ENCODE measurements around the gene SPSB1.

Gene SPSB1

GRCh38 chr1:9271283-9271682 is 21.4 kb upstream of the SPSB1 start:
- peaks cover 0 to 10% of the 10 kb centered on the region in 2 donors for H3K36me3 ChIP-seq (ENCODE audit: control insufficient read depth in 1 of 2, insufficient read depth in 2 of 2, low read length in 2 of 2)
- H3K4me3 ChIP-seq (ENCODE audit: low read depth in 1 of 2, low read length in 2 of 2), result no peak overlapping the region
- no peaks in the 10 kb centered on the region for H3K27me3 ChIP-seq (ENCODE audit: low read depth, low read length)
- no peaks in the 10 kb centered on the region for H3K9me3 ChIP-seq (ENCODE audit: control insufficient read depth in 1 of 2, low read length in 2 of 2)
- H3K4me1 ChIP-seq (ENCODE audit: control insufficient read depth in 1 of 2, insufficient read depth in 2 of 2, low read length in 2 of 2), result peaks cover 0 to 24% of the 10 kb centered on the region in 2 donors
- H3K27ac ChIP-seq (ENCODE audit: low read length), result no peak overlapping the region

DNA sequence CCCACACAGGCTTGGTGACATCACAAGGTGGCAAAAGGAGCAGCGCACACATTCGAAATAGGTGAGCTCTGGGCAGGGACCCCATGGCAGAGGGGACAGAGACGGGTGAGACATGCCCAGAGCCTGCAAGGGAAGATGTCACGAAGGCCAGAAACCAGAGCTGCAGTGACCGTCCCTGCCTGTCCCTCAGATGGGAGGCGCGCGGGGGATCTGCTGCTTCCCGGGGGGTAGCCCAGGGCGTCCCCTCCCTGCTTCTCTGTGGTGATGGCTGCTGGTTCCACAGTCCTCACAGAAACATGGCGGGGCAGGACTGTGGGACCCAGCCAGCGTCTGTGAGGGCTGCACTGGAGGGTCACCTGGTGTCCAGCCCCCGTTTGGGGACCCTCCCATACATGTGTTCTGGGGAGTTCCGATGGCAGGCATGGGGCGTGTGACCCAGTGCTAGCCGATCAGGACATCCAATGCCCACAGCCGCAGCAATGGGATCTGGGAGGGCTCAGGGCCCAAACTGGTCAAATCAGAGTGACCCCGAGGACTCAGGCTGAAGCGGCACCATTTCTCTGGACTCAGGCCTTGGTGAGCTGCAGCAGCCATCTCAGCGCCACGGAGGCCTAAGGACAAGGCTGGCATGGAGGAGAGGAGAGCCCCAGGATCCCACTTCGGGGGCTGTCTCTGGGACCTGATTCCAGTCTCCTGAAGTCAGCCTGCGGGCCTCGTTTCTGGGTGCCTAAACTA is 20.7 kb upstream of the SPSB1 start:
- no peak overlapping the region for H3K4me3 ChIP-seq (ENCODE audit: low read depth in 1 of 2, low read length in 2 of 2)
- H3K4me1 ChIP-seq (ENCODE audit: control insufficient read depth in 1 of 2, insufficient read depth in 2 of 2, low read length in 2 of 2), result peaks cover 0 to 24% of the 10 kb centered on the region in 2 donors
- H3K27me3 ChIP-seq (ENCODE audit: low read depth, low read length), result no peaks in the 10 kb centered on the region
- H3K9me3 ChIP-seq (ENCODE audit: control insufficient read depth in 1 of 2, low read length in 2 of 2), result no peaks in the 10 kb centered on the region
- H3K36me3 ChIP-seq (ENCODE audit: control insufficient read depth in 1 of 2, insufficient read depth in 2 of 2, low read length in 2 of 2), result peaks cover 0 to 8% of the 10 kb centered on the region in 2 donors
- H3K27ac ChIP-seq (ENCODE audit: low read length), result no peak overlapping the region

DNA sequence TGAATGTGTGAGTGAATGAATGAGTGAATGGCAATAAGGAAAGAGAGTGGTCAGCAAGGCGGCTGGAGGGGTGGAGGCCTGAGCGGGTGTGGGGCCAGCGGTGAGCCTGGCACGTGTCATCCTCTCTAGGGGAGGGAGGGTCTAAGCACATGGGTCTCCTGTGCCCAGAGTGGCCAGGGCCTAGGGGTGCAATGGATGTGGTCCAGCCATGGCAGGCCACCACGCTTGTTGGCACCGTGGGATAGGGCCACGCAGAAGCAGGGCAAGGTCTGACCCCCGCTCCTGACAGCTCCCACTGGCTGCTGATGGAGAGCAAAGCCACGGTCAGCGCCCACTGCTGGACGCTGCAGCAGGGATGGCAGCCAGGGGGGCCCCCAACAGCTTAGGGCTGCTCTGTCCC is 19.5 kb upstream of the SPSB1 start:
- no peaks in the 10 kb centered on the region for H3K9me3 ChIP-seq (ENCODE audit: control insufficient read depth in 1 of 2, low read length in 2 of 2)
- H3K36me3 ChIP-seq (ENCODE audit: control insufficient read depth in 1 of 2, insufficient read depth in 2 of 2, low read length in 2 of 2), result peaks cover 0 to 8% of the 10 kb centered on the region in 2 donors
- no peak overlapping the region for H3K27ac ChIP-seq (ENCODE audit: low read length)
- H3K4me1 ChIP-seq (ENCODE audit: control insufficient read depth in 1 of 2, insufficient read depth in 2 of 2, low read length in 2 of 2), result peaks cover 0 to 18% of the 10 kb centered on the region in 2 donors
- H3K27me3 ChIP-seq (ENCODE audit: low read depth, low read length), result no peaks in the 10 kb centered on the region
- H3K4me3 ChIP-seq (ENCODE audit: low read depth in 1 of 2, low read length in 2 of 2), result no peak overlapping the region

DNA sequence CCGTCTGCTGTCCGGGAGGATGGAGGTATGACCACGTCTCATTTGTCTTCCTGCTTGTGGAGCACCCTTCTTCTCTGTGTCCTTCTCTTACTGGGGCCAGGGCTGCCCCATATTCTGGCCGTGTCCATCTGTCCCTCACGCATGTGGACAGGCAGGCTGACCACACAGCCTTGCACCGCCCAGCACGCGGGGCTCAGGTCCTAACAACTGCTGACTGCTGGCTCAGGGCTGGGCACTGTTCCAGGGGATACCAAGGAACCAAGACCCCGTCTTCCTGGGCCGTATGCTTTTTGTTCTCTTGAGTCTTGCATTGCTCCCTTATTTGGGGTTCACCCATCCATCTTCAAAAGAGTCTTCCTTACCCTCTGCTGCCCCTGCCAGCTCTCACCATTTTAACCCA is 17.5 kb upstream of the SPSB1 start:
- no peak overlapping the region for H3K27ac ChIP-seq (ENCODE audit: low read length)

DNA sequence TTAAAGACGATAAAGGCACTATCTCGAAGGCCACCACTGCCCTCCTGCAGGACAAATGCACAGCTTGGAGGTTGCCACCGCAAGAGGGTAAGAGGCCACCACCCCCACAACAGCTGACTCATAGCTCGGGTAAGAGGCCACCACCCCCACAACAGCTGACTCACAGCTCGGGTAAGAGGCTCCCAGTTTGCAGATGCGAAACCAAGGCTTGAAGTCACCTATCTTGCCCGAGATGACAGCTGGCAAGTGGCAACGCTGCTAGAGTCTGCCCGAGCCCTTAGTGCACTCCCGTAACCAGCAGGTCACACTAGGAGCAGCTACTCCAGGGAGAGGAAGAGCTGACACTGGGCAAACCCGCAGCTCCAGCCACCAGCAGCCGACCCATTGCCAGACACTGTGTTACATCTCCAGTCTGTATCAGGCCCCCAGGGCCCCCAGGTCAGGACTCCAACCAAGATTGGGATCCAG is 17.1 kb upstream of the SPSB1 start:
- no peaks in the 10 kb centered on the region for H3K9me3 ChIP-seq (ENCODE audit: control insufficient read depth in 1 of 2, low read length in 2 of 2)
- H3K4me1 ChIP-seq (ENCODE audit: control insufficient read depth in 1 of 2, insufficient read depth in 2 of 2, low read length in 2 of 2), result peaks cover 11 to 18% of the 10 kb centered on the region in 2 donors
- no peaks in the 10 kb centered on the region for H3K27me3 ChIP-seq (ENCODE audit: low read depth, low read length)
- H3K27ac ChIP-seq (ENCODE audit: low read length), result no peak overlapping the region
- H3K4me3 ChIP-seq (ENCODE audit: low read depth in 1 of 2, low read length in 2 of 2), result no peak overlapping the region
- no peaks in the 10 kb centered on the region for H3K36me3 ChIP-seq (ENCODE audit: control insufficient read depth in 1 of 2, insufficient read depth in 2 of 2, low read length in 2 of 2)

More for the DNA sequence above, 17.5 kb upstream of the SPSB1 start:
- H3K36me3 ChIP-seq (ENCODE audit: control insufficient read depth in 1 of 2, insufficient read depth in 2 of 2, low read length in 2 of 2), result no peaks in the 10 kb centered on the region
- H3K4me1 ChIP-seq (ENCODE audit: control insufficient read depth in 1 of 2, insufficient read depth in 2 of 2, low read length in 2 of 2), result peaks cover 9 to 20% of the 10 kb centered on the region in 2 donors
- H3K27me3 ChIP-seq (ENCODE audit: low read depth, low read length), result no peaks in the 10 kb centered on the region
- no peaks in the 10 kb centered on the region for H3K9me3 ChIP-seq (ENCODE audit: control insufficient read depth in 1 of 2, low read length in 2 of 2)
- no peak overlapping the region for H3K4me3 ChIP-seq (ENCODE audit: low read depth in 1 of 2, low read length in 2 of 2)

DNA sequence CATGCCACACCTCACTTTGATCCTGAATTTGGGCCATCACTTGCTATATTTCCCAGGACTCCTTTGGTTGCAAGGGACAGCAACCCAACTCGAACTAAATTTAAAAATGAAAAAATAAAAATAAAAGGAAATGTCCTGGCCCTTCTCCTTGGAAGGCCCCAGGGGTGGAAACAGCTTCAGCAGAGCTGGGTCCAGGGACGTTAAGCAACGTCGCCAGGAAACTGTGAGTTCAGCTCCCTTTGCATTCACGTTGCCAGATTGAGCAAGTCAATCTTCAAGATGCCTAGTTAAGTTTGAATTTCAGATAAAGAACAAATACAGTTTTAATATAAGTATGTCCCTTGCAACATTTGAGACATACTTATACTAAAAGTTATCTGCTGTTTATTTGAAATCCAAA is 14.6 kb upstream of the SPSB1 start:
- Histone ChIP-seq H3K27ac (ENCODE audit: low read length) (no peak overlapping the region), H3K4me1 (ENCODE audit: control insufficient read depth in 1 of 2, insufficient read depth in 2 of 2, low read length in 2 of 2) (peaks cover 14 to 29% of the 10 kb centered on the region in 2 donors), H3K4me3 (ENCODE audit: low read depth in 1 of 2, low read length in 2 of 2) (no peak overlapping the region), H3K9me3 (ENCODE audit: control insufficient read depth in 1 of 2, low read length in 2 of 2) (no peaks in the 10 kb centered on the region), H3K36me3 (ENCODE audit: control insufficient read depth in 1 of 2, insufficient read depth in 2 of 2, low read length in 2 of 2) (no peaks in the 10 kb centered on the region), H3K27me3 (ENCODE audit: low read depth, low read length) (no peaks in the 10 kb centered on the region)

DNA sequence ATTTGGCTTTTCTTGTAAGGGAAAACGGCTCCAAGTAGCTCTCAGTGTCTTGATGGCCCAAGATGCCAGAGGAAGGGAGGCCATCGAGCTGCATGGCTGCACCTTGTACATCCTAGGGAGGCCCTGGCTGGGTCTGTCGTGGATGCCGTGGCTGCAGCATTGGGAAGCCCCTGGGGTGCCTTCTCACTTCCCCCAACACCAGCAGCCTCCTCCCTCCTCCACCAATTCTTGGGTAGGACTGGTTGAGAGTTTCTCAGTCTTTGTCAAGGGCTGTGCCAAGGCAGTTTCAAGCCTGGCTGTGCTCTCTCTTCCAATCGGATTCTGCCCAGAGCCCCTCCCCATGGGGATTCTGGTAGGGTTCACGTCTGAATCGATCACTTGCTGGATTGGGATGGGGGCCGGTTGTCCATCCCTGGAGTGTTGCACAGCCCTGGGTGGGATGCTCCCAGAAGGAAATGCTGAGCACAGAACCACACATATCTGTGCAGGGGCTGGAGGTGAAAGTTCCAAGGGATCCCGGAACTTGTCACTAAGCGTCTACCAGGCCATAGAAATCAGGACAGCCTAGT is 14.0 kb upstream of the SPSB1 start:
- no peaks in the 10 kb centered on the region for H3K9me3 ChIP-seq (ENCODE audit: control insufficient read depth in 1 of 2, low read length in 2 of 2)
- no peaks in the 10 kb centered on the region for H3K27me3 ChIP-seq (ENCODE audit: low read depth, low read length)
- H3K27ac ChIP-seq (ENCODE audit: low read length), result peak overlapping the region; percentile 37
- no peak overlapping the region for H3K4me3 ChIP-seq (ENCODE audit: low read depth in 1 of 2, low read length in 2 of 2)
- peaks cover 14 to 29% of the 10 kb centered on the region in 2 donors for H3K4me1 ChIP-seq (ENCODE audit: control insufficient read depth in 1 of 2, insufficient read depth in 2 of 2, low read length in 2 of 2)
- no peaks in the 10 kb centered on the region for H3K36me3 ChIP-seq (ENCODE audit: control insufficient read depth in 1 of 2, insufficient read depth in 2 of 2, low read length in 2 of 2)

DNA sequence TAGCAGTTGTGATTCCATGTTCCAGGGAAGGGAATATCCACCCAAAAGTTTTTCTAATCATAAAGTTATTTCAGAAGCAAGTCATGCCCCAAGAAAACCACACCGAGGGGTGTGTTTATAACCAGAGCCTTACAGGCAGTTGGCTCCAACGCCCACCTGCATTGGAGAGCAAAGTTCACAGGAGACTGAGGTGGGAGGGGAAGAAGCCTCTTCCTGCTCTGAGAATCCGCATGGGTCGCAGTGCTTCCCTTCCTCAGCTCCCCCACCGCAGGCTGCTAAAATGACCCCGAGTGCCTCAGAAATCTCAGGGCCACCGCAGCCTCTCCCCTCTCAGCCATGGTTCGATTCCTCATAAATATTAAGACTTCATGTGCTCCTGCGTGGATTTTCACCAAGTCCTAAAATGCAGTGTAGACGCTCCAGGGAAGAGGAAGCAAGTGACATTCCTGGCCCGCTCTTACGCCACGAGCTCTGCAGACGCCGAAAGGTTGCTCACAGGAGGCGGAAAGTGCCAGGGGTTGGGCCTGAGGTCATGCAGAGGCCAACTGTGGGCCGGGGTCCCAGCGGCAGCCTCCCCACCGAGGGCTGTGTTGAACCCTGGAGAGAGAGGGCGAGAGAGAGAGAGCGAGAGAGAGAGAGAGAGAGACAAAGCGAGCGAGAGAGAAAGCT is 13.4 kb upstream of the SPSB1 start:
- H3K27ac ChIP-seq (ENCODE audit: low read length), result peak overlapping the region; percentile 37
- H3K36me3 ChIP-seq (ENCODE audit: control insufficient read depth in 1 of 2, insufficient read depth in 2 of 2, low read length in 2 of 2), result no peaks in the 10 kb centered on the region
- H3K27me3 ChIP-seq (ENCODE audit: low read depth, low read length), result no peaks in the 10 kb centered on the region
- peaks cover 14 to 29% of the 10 kb centered on the region in 2 donors for H3K4me1 ChIP-seq (ENCODE audit: control insufficient read depth in 1 of 2, insufficient read depth in 2 of 2, low read length in 2 of 2)
- H3K9me3 ChIP-seq (ENCODE audit: control insufficient read depth in 1 of 2, low read length in 2 of 2), result no peaks in the 10 kb centered on the region
- H3K4me3 ChIP-seq (ENCODE audit: low read depth in 1 of 2, low read length in 2 of 2), result no peak overlapping the region

DNA sequence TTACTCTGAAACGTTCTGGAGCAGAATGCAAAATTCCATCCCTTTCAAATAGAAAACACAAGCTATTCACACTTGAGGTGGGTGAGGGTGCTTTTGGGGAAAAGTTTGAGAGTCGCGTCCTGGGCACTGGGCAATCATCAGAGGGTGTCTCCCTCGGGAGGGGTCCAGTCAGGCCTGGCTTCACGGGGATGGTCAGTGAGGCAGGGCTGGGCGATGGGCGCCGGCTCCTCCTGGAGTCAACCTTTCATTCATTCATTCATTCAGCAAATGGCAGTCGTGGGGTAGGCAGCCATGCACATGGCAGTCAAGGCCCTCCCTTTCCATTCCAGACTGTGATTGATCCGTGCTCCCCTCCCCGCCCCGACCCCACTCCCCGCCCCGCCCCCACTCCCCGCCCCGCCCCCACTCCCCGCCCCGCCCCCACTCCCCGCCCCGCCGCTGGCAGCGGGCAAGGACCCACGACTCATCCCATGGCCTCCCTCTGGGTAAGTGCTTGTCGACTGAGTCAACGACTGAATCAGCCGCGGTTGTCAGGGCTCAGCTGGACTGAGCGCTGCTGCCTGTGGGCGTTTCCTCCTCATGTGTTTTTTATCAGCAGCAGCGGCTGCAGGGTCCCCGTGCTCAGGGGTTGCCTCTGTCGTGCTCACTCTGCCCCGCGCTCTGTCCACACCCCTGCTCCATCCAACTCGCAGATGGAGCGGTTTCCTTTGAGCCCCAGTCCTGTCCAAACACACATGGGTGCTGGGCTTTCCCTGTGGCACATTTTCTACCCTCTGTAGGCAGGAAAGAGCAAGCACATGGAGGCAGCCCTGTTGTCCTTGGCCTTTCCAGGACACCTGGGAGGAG is 12.5 kb upstream of the SPSB1 start:
- Histone ChIP-seq H3K36me3 (ENCODE audit: control insufficient read depth in 1 of 2, insufficient read depth in 2 of 2, low read length in 2 of 2) (no peaks in the 10 kb centered on the region), H3K27ac (ENCODE audit: low read length) (peak overlapping the region; percentile 37), H3K4me3 (ENCODE audit: low read depth in 1 of 2, low read length in 2 of 2) (no peak overlapping the region), H3K27me3 (ENCODE audit: low read depth, low read length) (no peaks in the 10 kb centered on the region), H3K4me1 (ENCODE audit: control insufficient read depth in 1 of 2, insufficient read depth in 2 of 2, low read length in 2 of 2) (peaks cover 14 to 26% of the 10 kb centered on the region in 2 donors), H3K9me3 (ENCODE audit: control insufficient read depth in 1 of 2, low read length in 2 of 2) (no peaks in the 10 kb centered on the region)

DNA sequence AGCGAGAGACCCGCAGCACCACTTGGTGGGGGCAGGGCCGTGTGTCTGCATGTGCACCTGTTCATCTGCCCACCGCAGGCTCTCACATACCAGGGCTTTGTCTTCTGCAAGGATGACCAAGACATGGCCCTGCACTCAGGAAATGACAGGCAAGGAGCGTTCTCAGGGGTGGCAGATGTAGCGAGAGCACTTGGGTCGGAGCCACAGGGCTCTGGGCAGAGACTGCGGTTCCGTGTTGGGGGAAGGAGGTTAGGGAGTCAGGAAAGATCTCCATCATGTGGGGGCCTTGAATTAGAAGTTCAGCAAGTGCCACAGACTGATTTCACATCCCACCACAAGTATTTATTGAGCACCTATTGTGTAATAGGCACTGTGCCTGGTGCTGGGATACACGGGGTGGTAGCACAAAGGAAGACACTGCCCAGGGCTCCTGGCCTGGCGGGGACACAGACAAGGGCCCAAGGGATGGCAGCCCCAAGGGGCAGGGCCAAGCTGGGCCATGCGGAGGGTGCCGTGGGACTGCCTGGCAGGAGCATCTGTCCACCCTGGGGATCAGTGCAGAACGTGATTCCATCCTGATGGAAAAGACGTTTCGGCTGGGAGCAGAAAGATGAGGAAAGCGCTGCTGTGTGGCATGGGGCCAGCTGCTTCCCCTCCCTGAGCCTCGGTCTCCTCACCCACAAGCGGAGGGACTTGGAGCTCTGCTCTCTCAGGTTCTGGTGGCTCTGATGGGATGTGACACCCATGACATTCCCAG is 11.4 kb upstream of the SPSB1 start:
- Histone ChIP-seq H3K27ac (ENCODE audit: low read length) (no peak overlapping the region), H3K36me3 (ENCODE audit: control insufficient read depth in 1 of 2, insufficient read depth in 2 of 2, low read length in 2 of 2) (no peaks in the 10 kb centered on the region), H3K27me3 (ENCODE audit: low read depth, low read length) (no peaks in the 10 kb centered on the region)

More for the DNA sequence above, 11.4 kb upstream of the SPSB1 start:
- Histone ChIP-seq H3K9me3 (ENCODE audit: control insufficient read depth in 1 of 2, low read length in 2 of 2) (peaks cover 0 to 5% of the 10 kb centered on the region in 2 donors), H3K4me3 (ENCODE audit: low read depth in 1 of 2, low read length in 2 of 2) (no peak overlapping the region), H3K4me1 (ENCODE audit: control insufficient read depth in 1 of 2, insufficient read depth in 2 of 2, low read length in 2 of 2) (peaks cover 14 to 19% of the 10 kb centered on the region in 2 donors)

Data from muscle layer of duodenum (tissue), 2 donors.